GM23338 (cell line): ENCODE results near the gene CEACAM4. TPM values are rescaled to one million over a fixed set of nuclear protein-coding genes. Genes with fewer than 3 reads are reported as not detected.
A peak's percentile ranks its signal among the peaks of the same experiment; 100 is the strongest.

Experiments used
- ATAC-seq: fragments of 200-7000 bp; cut with Tn5 transposase; 3 replicates; pipeline ENCODE4 v1.9.1; 2020
- DNase-seq: peaks from one replicate; pipeline ENCODE4 v3.0.0-alpha.2; 2015; ENCODE audit warnings: low spot score
- H2AFZ ChIP-seq: fragments of 200-600 bp; sonication (generic); 2 replicates; pipeline ENCODE4 v1.8.0; 2016; ENCODE audit warnings: antibody characterized with exemption, mild to moderate bottlenecking, moderate library complexity
- H3F3A ChIP-seq: fragments of 200-600 bp; sonication (generic); replicated peaks from 2 replicates; pipeline ENCODE4 v1.8.0; 2017; ENCODE audit warnings: antibody characterized with exemption, mixed run types, low read depth
- H3K27ac ChIP-seq: fragments of 200-600 bp; sonication (generic); 2 replicates; pipeline ENCODE4 v1.6.1; 2016; ENCODE audit warnings: low read depth
- H3K27me3 ChIP-seq: fragments of 200-600 bp; sonication (generic); 2 replicates; pipeline ENCODE4 v1.8.0; 2016; ENCODE audit warnings: mild to moderate bottlenecking, mixed run types, moderate library complexity; ENCODE audit not compliant: insufficient read depth
- H3K36me3 ChIP-seq: fragments of 200-600 bp; sonication (generic); 2 replicates; pipeline ENCODE4 v1.8.0; 2016; ENCODE audit warnings: mild to moderate bottlenecking; ENCODE audit not compliant: insufficient read depth
- H3K4me1 ChIP-seq: fragments of 200-600 bp; sonication (generic); 2 replicates; pipeline ENCODE4 v1.8.0; 2016; ENCODE audit warnings: mild to moderate bottlenecking, moderate library complexity; ENCODE audit not compliant: insufficient read depth
- H3K4me2 ChIP-seq: fragments of 200-600 bp; sonication (generic); 2 replicates; pipeline ENCODE4 v1.7.1; 2017; ENCODE audit warnings: mixed run types
- H3K4me3 ChIP-seq: fragments of 200-600 bp; sonication (generic); 2 replicates; pipeline ENCODE4 v1.6.1; 2016; ENCODE audit warnings: mixed run types
- H3K79me2 ChIP-seq: fragments of 200-600 bp; sonication (generic); replicated peaks from 2 replicates; pipeline ENCODE4 v1.8.0; 2017; ENCODE audit warnings: mild to moderate bottlenecking; ENCODE audit not compliant: insufficient read depth
- H3K9me2 ChIP-seq: fragments of 200-600 bp; sonication (generic); 2 replicates; pipeline ENCODE4 v1.8.0; 2017; ENCODE audit not compliant: insufficient read depth
- H4K20me1 ChIP-seq: fragments of 200-600 bp; sonication (generic); replicated peaks from 2 replicates; pipeline ENCODE4 v1.8.0; 2017; ENCODE audit warnings: mild to moderate bottlenecking; ENCODE audit not compliant: insufficient read depth
- H3K27ac Mint-ChIP-seq: 2 replicates; pipeline ENCODE4 v1.8.0; 2020; ENCODE audit warnings: inconsistent platforms, mild to moderate bottlenecking, moderate library complexity, mixed read lengths
- H3K27me3 Mint-ChIP-seq: 3 replicates; pipeline ENCODE4 v1.8.0; 2022; ENCODE audit warnings: low read depth, mild to moderate bottlenecking, moderate library complexity, mixed read lengths, inconsistent platforms; ENCODE audit not compliant: insufficient read depth, poor library complexity
- H3K36me3 Mint-ChIP-seq: 3 replicates; pipeline ENCODE4 v1.8.0; 2021; ENCODE audit warnings: low read depth, mild to moderate bottlenecking, inconsistent platforms, moderate library complexity, mixed read lengths
- H3K4me1 Mint-ChIP-seq: 3 replicates; pipeline ENCODE4 v1.8.0; 2020; ENCODE audit warnings: mild to moderate bottlenecking, inconsistent platforms, mixed read lengths
- H3K4me3 Mint-ChIP-seq: 3 replicates; pipeline ENCODE4 v1.8.0; 2021; ENCODE audit warnings: moderate library complexity, mild to moderate bottlenecking, inconsistent platforms, mixed read lengths
- H3K9me3 Mint-ChIP-seq: 3 replicates; pipeline ENCODE4 v1.8.0; 2020; ENCODE audit warnings: moderate library complexity, mild to moderate bottlenecking, inconsistent platforms, mixed read lengths
- ETS1 ChIP-seq: IDR thresholded peaks from 2 replicates; pipeline ENCODE4 v1.6.1; 2016; ENCODE audit warnings: antibody characterized with exemption
- EZH2 ChIP-seq: fragments of 200-600 bp; sonication (generic); IDR thresholded peaks from one replicate; pipeline ENCODE4 v1.8.0; 2017; ENCODE audit warnings: antibody characterized with exemption, mild to moderate bottlenecking, low read depth; ENCODE audit not compliant: unreplicated experiment
- JUNB ChIP-seq: IDR thresholded peaks from one replicate; pipeline ENCODE4 v1.6.1; 2016; ENCODE audit warnings: antibody characterized with exemption; ENCODE audit not compliant: unreplicated experiment
- NANOG ChIP-seq: IDR thresholded peaks from 2 replicates; pipeline ENCODE4 v1.6.1; 2016; ENCODE audit warnings: antibody characterized with exemption, borderline replicate concordance
- POLR2AphosphoS5 ChIP-seq: IDR thresholded peaks from 2 replicates; pipeline ENCODE4 v1.6.1; 2016; ENCODE audit warnings: antibody characterized with exemption, low read depth
- REST ChIP-seq: IDR thresholded peaks from one replicate; pipeline ENCODE4 v1.6.1; 2018; ENCODE audit warnings: antibody characterized with exemption; ENCODE audit not compliant: unreplicated experiment
- STAT1 ChIP-seq: IDR thresholded peaks from one replicate; pipeline ENCODE4 v1.6.1; 2016; ENCODE audit warnings: antibody characterized with exemption; ENCODE audit not compliant: unreplicated experiment
- ZNF331 ChIP-seq: fragments of 250-450 bp; sonication (Bioruptor Pico); IDR thresholded peaks from 2 replicates; pipeline ENCODE4 v1.5.0; 2020; ENCODE audit warnings: low read depth, mild to moderate bottlenecking, moderate library complexity
- polyA plus RNA-seq: library from polyadenylated mRNA; unstranded; fragments of >200 nt; fragmentation: Nextera tagmentation; extraction: Ambion mirVana; gene quantifications from 2 replicates; pipeline ENCODE4 v1.2.1, GENCODE V29; 2016
- total RNA-seq: library from RNA; depleted of rRNA; stranded (reverse); fragments of >200 nt; shearing (Covaris generic); gene quantifications from 2 replicates; pipeline ENCODE4 v1.2.3, GENCODE V29; 2014

CEACAM4 gene
- total and polyA plus RNA-seq, 2 experiments from 2014 or later = not detected

GRCh38 chr19:41626278-41626677 is 596 bp downstream of the CEACAM4 start (continued):
- TF ChIP-seq REST = no peak
- no peak for TF ChIP-seq ZNF331 (CRISPR knock-in tag)
- TF ChIP-seq POLR2AphosphoS5 = no peak

- no peaks in the 10 kb centered on the region for H3K4me1 ChIP-seq
- Mint-ChIP-seq H3K36me3 (no peaks in the 10 kb centered on the region), H3K4me3 (no peak overlapping the region), H3K9me3 (0 out of 3 replicates have a peak, but pooled peaks cover 2% of the 10 kb centered on the region), H3K27ac (no peak overlapping the region), H3K4me1 (no peaks in the 10 kb centered on the region), H3K27me3 (peaks cover 20% of the 10 kb centered on the region)
- ATAC-seq (0 out of 3 replicates have a peak, but pooled peaks have one; percentile 33), DNase-seq (no peak)
- H3K27me3 ChIP-seq = no peaks in the 10 kb centered on the region
- no peak overlapping the region for H3K4me2 ChIP-seq
- H3K9me2 ChIP-seq = no peaks in the 10 kb centered on the region
- no peaks in the 10 kb centered on the region for H3F3A ChIP-seq
- H3K4me3 ChIP-seq = no peak overlapping the region
- no peaks in the 10 kb centered on the region for H4K20me1 ChIP-seq
- no peaks in the 10 kb centered on the region for H3K79me2 ChIP-seq
- H2AFZ ChIP-seq = no peak overlapping the region
- no peak overlapping the region for H3K27ac ChIP-seq
- no peaks in the 10 kb centered on the region for H3K36me3 ChIP-seq
- TF ChIP-seq ETS1 = no peak
- TF ChIP-seq EZH2 = no peak
- TF ChIP-seq POLR2AphosphoS5 = no peak
- TF ChIP-seq JUNB = no peak
- TF ChIP-seq STAT1 = no peak
- no peak for TF ChIP-seq ZNF331 (CRISPR knock-in tag)
Observed at GRCh38 chr19:41624937-41625336, 1.9 kb downstream of the CEACAM4 start.

GRCh38 chr19:41624515-41624914 is 2.4 kb downstream of the CEACAM4 start:
- Histone ChIP-seq H3K9me2 (no peaks in the 10 kb centered on the region), H2AFZ (no peak overlapping the region), H3K79me2 (no peaks in the 10 kb centered on the region), H3K4me1 (no peaks in the 10 kb centered on the region), H3K36me3 (no peaks in the 10 kb centered on the region), H3F3A (no peaks in the 10 kb centered on the region), H3K4me3 (no peak overlapping the region), H3K4me2 (no peak overlapping the region), H3K27me3 (no peaks in the 10 kb centered on the region), H4K20me1 (no peaks in the 10 kb centered on the region), H3K27ac (no peak overlapping the region)
- TF ChIP-seq POLR2AphosphoS5 (no peak), ETS1 (no peak), NANOG (no peak)
- Mint-ChIP-seq H3K27ac (no peak overlapping the region), H3K4me1 (no peaks in the 10 kb centered on the region), H3K27me3 (peaks cover 20% of the 10 kb centered on the region), H3K9me3 (no peaks in the 10 kb centered on the region), H3K36me3 (no peaks in the 10 kb centered on the region), H3K4me3 (no peak overlapping the region)
- DNase-seq (no peak), ATAC-seq (no peak)
